Activated CD8-positive, alpha-beta memory T cell treated with anti-CD3 and anti-CD28 coated beads, Interleukin-2, amount 10 ng/mL, durations not matched to agents 7 days and 5 days (primary cell): ENCODE data around the gene CCDC33. TPM values are rescaled to one million over a fixed set of nuclear protein-coding genes. Genes with fewer than 3 reads are reported as not detected.

ENCODE experiments used
- ATAC-seq: fragments of 150-1000 bp; cut with Tn5 transposase; one replicate; pipeline ENCODE4 v1.10.0; 2021; ENCODE audit warnings: moderate library complexity
- CTCF ChIA-PET: fragments of 350-600 bp; sonication (Branson Sonifier 250); formaldehyde crosslinking; loops from one replicate; lab custom pipeline; 2021; ENCODE audit warnings: antibody characterized with exemption; lab: Charles Lee
- DNase-seq: peaks from one replicate; pipeline ENCODE4 v3.0.0-alpha.2; 2020
- H3K27ac Mint-ChIP-seq: one replicate; pipeline ENCODE4 v1.8.0; 2021; ENCODE audit warnings: mild to moderate bottlenecking, mixed read lengths
- H3K27me3 Mint-ChIP-seq: one replicate; pipeline ENCODE4 v1.8.0; 2021; ENCODE audit warnings: mixed read lengths
- H3K36me3 Mint-ChIP-seq: one replicate; pipeline ENCODE4 v1.8.0; 2021; ENCODE audit warnings: mild to moderate bottlenecking, mixed read lengths
- H3K4me1 Mint-ChIP-seq: one replicate; pipeline ENCODE4 v1.8.0; 2021; ENCODE audit warnings: mixed read lengths
- H3K4me3 Mint-ChIP-seq: one replicate; pipeline ENCODE4 v1.8.0; 2021; ENCODE audit warnings: mild to moderate bottlenecking, moderate library complexity, mixed read lengths
- H3K9me3 Mint-ChIP-seq: one replicate; pipeline ENCODE4 v1.8.0; 2022; ENCODE audit warnings: low read depth, mixed read lengths
- total RNA-seq, 2 experiments: library from RNA; stranded (reverse); gene quantifications; one replicate each; pipeline ENCODE4 v1.2.3, GENCODE V29; 2021

CCDC33 gene
- total RNA-seq, 2 experiments from 2014 or later = not detected

DNA sequence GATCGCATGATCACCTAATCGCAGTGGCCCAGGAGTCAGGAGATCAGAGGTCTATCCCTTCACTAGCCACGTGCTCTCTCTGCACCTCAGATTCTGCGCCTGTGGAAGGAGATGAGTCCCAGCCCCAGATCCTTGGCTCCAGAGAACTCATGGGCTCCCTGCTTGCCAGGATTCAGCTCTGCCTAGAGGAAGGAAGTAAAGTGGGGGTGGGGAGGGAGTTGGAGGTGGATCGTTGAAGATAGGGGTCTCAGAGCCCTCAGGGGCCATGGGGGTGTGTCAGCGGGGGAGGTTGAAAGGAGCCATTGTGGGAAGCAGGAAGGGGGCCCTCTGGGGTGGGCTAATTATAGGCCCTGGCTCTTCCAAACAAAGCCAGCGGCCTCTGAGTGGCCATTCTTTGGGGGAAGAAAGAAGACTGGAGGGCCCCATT is 22.3 kb upstream of the CCDC33 start:
- H3K4me3 Mint-ChIP-seq = no peak overlapping the region
- DNase-seq (no peak), ATAC-seq (no peak)
- no peak overlapping the region for H3K27ac Mint-ChIP-seq
- no peaks in the 10 kb centered on the region for H3K9me3 Mint-ChIP-seq
- peaks cover 26% of the 10 kb centered on the region for H3K27me3 Mint-ChIP-seq
- no peaks in the 10 kb centered on the region for H3K4me1 Mint-ChIP-seq
- H3K36me3 Mint-ChIP-seq = no peaks in the 10 kb centered on the region
- CTCF ChIA-PET = no interaction called here

- ATAC-seq (no peak), DNase-seq (no peak)
- H3K36me3 Mint-ChIP-seq = no peaks in the 10 kb centered on the region
- H3K4me3 Mint-ChIP-seq = no peak overlapping the region
- peaks cover 25% of the 10 kb centered on the region for H3K27me3 Mint-ChIP-seq
- H3K4me1 Mint-ChIP-seq = no peaks in the 10 kb centered on the region
- CTCF ChIA-PET = no interaction called here
- no peaks in the 10 kb centered on the region for H3K9me3 Mint-ChIP-seq
- no peak overlapping the region for H3K27ac Mint-ChIP-seq
These were observed 21.7 kb upstream of the CCDC33 start for GRCh38 chr15:74214324-74215021.

DNA sequence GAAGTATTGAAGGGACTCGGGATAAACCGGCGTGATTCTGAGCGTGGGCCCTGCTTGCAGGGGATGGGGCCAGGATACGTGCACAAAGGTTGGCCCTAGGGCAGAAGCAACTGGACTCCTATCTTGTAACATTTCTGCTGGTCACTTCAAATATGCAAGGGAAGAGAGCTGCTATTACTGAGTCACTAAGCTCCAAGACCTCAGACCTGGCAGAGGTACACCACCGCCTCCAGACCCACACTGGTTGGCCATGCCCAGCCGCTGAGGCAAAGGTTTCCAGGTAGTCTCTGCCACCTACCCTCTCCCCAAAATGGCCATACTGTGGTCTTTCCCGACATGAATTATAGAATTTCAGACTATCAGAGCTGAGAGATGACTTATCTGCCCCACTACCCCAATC is 20.2 kb upstream of the CCDC33 start:
- CTCF ChIA-PET = no interaction called here
- Mint-ChIP-seq H3K9me3 (no peaks in the 10 kb centered on the region), H3K4me1 (no peaks in the 10 kb centered on the region), H3K4me3 (no peak overlapping the region), H3K27me3 (peaks cover 24% of the 10 kb centered on the region), H3K27ac (no peak overlapping the region), H3K36me3 (no peaks in the 10 kb centered on the region)
- ATAC-seq = no peak
- DNase-seq = no peak

DNA sequence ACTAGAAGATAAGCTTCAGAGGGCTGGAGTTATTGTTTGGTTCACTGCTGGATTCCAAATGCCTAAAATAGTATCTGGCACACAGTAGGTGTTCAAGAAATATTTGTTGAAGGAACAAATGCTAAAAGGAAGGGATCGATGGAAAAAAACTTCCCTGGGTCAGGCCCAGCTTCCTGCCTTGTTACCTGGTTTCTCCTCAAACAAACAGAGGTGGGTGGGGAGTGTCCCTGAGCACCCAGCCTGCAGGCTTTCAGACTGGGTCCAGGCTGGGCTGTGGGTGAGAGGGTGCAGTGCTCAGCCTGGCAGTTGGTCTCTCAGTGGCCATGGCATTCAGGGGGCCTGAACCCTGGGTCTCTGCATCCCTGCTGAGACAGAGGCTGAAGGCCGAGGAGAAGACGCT is 19.2 kb upstream of the CCDC33 start:
- CTCF ChIA-PET = no interaction called here

DNA sequence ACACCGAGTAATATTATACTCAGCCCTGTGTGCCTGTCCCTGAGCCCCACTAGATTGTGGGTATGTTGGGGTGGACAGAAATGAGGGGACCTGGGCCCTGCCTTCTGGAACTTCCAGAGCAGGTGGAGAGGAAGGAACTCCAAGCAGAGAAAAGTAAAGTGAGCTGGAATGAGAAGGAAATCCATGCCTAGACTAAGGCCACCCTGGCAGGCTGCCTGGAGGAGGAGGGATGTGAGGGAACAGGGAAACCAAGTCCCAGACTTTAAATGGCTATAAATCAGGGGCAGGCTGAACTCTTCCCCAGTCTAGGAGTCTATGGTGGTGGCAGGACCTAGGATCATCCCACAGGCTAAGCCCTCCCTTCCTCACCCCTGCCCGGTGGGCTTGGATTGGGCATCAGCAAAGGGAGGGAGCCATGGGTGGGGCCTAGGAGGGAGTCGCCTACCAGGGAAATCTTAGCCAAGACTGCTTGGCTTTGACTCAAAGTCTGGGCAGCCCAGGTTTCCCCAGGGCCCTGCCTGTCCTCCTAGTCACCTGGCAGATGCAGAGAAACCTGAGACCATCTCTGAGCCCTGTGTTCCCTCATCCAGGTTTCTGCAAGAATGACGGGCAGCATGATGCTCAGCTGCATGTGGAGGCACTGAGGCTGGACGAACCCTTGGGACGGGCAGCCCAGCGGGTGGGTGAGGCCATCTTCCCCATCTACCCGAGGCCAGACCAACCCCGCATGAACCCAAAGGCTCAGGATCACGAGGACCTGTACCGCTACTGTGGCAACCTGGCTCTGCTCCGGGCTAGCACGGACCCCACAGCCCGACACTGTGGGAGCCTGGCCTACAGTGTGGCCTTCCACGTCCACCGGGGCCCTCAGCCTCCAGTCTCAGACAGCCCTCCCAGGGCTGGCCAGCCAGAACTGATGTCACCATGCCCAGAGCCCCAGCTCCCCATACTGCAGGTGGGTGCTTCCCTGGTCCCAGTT is 17.9 kb upstream of the CCDC33 start:
- peaks cover 40% of the 10 kb centered on the region for H3K27me3 Mint-ChIP-seq
- H3K36me3 Mint-ChIP-seq = no peaks in the 10 kb centered on the region

More for the DNA sequence above, 19.2 kb upstream of the CCDC33 start:
- Mint-ChIP-seq H3K27ac (no peak overlapping the region), H3K9me3 (no peaks in the 10 kb centered on the region), H3K4me3 (no peak overlapping the region), H3K27me3 (peaks cover 30% of the 10 kb centered on the region), H3K36me3 (no peaks in the 10 kb centered on the region), H3K4me1 (no peaks in the 10 kb centered on the region)
- DNase-seq = no peak
- ATAC-seq = no peak

GRCh38 chr15:74220475-74221248 is 15.5 kb upstream of the CCDC33 start:
- no peak for ATAC-seq
- CTCF ChIA-PET = interaction anchor here (0.7 to 1.0 kb wide), 2 partner anchors 100 to 504 kb away, joined by 3 to 5 read pairs; partner anchors contain the start of gene CYP1A1
- peaks cover 40% of the 10 kb centered on the region for H3K27me3 Mint-ChIP-seq

More for the DNA sequence above, 17.9 kb upstream of the CCDC33 start:
- no peak overlapping the region for H3K4me3 Mint-ChIP-seq
- DNase-seq = no peak
- ATAC-seq = no peak
- no peaks in the 10 kb centered on the region for H3K9me3 Mint-ChIP-seq
- CTCF ChIA-PET = no interaction called here
- H3K4me1 Mint-ChIP-seq = no peaks in the 10 kb centered on the region
- no peak overlapping the region for H3K27ac Mint-ChIP-seq

GRCh38 chr15:74221399-74222239 is 14.5 kb upstream of the CCDC33 start:
- CTCF ChIA-PET = interaction anchor here (0.7 kb wide), 1 partner anchor 503 kb away, joined by 5 read pairs; the partner anchor contains the start of gene CYP1A1
- Mint-ChIP-seq H3K4me3 (no peak overlapping the region), H3K36me3 (no peaks in the 10 kb centered on the region), H3K4me1 (no peaks in the 10 kb centered on the region), H3K27me3 (peaks cover 46% of the 10 kb centered on the region), H3K9me3 (no peaks in the 10 kb centered on the region), H3K27ac (no peak overlapping the region)
- DNase-seq = no peak
- no peak for ATAC-seq

More at GRCh38 chr15:74220475-74221248, 15.5 kb upstream of the CCDC33 start:
- Mint-ChIP-seq H3K9me3 (no peaks in the 10 kb centered on the region), H3K4me3 (no peak overlapping the region), H3K36me3 (no peaks in the 10 kb centered on the region), H3K27ac (no peak overlapping the region), H3K4me1 (no peaks in the 10 kb centered on the region)
- DNase-seq = no peak

DNA sequence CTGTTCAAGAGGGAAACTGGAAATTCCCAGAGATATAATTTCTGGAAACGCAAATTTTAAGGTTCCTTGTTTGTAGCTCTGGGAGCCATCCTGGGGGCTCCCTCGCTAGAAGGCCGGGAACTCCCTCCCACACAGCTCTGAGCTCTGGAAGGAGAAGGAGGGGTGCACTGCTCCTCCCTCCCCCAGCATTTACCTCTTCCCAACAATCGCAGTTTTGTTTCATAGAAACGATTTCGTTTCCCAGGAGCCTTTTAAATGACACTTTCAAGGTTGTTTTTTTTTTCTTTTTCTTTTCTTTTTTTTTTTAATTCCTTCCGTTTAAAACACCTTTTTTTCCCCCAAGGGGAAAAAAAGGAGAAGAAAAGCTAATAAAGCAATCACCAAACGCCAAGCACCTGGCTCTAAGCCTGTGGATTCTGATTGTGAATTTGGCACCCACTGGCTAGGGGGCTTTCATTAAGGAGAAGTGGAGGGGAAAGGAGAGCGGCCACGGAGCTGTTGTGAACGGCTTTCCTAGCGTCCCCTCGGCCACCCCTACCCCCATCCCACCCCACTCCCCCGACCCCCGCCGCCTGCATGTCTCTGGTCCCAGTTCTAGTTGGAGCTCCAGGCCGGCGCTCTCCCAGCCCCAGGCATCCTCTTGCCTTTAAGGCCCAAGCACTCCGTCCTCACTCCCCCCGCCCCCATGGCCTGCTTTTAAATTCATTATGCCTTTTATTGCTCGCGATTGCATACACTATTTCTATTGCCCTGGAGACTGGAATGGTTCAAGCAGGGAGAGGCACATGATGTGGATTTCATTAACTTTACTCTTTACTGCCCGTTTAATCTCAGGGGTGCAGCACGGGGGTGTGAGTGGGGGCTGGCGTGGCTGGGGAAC is 13.6 kb upstream of the CCDC33 start:
- Mint-ChIP-seq H3K4me1 (no peaks in the 10 kb centered on the region), H3K4me3 (no peak overlapping the region), H3K27ac (no peak overlapping the region), H3K9me3 (no peaks in the 10 kb centered on the region), H3K27me3 (peaks cover 52% of the 10 kb centered on the region), H3K36me3 (no peaks in the 10 kb centered on the region)
- DNase-seq (no peak), ATAC-seq (no peak)
- CTCF ChIA-PET = no interaction called here

DNA sequence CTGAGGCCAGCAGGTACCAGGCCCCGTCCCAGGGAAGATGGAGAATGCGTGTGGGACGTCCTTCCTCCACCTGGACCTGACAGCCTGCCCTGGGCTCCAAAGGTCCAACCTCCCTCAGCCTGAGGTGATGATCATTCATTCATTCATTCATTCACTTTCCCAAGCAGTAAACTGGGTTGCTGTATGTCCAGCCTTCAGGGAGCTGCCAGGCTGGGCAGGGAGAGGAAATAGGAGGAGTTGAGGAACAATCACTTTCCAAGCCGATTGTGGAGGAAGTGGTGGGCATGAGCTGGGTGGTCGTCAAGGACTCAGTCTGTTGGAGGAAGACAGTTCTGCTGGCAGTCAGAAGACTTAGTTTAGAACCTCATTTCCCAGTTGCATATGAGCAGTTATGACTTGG is 10.2 kb upstream of the CCDC33 start:
- ATAC-seq (no peak), DNase-seq (no peak)
- no peak overlapping the region for H3K4me3 Mint-ChIP-seq
- H3K27me3 Mint-ChIP-seq = peaks cover 59% of the 10 kb centered on the region
- CTCF ChIA-PET = no interaction called here
- H3K4me1 Mint-ChIP-seq = no peaks in the 10 kb centered on the region
- H3K36me3 Mint-ChIP-seq = no peaks in the 10 kb centered on the region
- H3K27ac Mint-ChIP-seq = no peak overlapping the region
- H3K9me3 Mint-ChIP-seq = no peaks in the 10 kb centered on the region

- CTCF ChIA-PET = no interaction called here
- no peak for DNase-seq
- no peak for ATAC-seq
- Mint-ChIP-seq H3K36me3 (no peaks in the 10 kb centered on the region), H3K27me3 (peaks cover 48% of the 10 kb centered on the region), H3K27ac (no peak overlapping the region), H3K4me1 (no peaks in the 10 kb centered on the region), H3K9me3 (no peaks in the 10 kb centered on the region), H3K4me3 (no peak overlapping the region)
These were observed 9.2 kb upstream of the CCDC33 start for GRCh38 chr15:74226761-74227540.

DNA sequence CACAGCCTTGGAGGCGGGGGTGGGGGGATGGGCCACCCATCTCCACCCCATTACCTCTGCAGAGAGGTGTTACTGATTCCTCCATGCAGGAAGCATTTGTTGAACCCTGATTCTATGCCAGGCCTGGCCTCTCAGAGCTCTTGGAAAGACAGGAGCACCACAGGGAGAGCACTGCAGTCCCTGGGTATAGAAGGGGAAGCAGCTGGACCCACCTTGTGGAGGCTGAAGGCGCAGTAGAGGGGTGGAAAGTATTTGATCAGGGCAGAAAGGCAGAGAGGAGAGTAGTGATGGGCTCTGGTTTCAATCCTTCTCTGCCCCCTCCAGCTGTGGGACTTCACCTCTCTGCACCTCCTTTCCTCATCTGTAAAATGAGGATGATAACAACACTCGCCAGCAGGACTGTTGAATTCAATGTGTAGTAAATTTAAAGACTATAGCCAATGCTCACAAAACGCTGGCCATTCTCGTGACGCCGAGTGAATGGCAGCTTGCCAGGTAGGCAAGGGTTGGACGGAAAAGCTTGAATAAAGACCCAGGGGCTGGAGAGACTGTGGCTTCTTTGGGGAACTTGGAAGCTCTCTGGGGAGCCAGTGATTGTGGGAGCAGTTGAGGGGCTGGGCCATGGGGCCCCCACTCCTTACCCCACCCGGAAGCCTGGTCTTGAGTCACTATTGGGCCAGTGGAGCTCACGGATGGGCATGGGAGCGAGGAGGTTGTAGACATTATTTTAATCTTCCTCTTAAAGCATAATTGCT is 8.0 kb upstream of the CCDC33 start:
- Mint-ChIP-seq H3K9me3 (no peaks in the 10 kb centered on the region), H3K27me3 (peaks cover 43% of the 10 kb centered on the region), H3K4me1 (no peaks in the 10 kb centered on the region), H3K4me3 (no peak overlapping the region), H3K36me3 (no peaks in the 10 kb centered on the region), H3K27ac (no peak overlapping the region)
- DNase-seq (no peak), ATAC-seq (no peak)
- CTCF ChIA-PET = no interaction called here
